ENCODE results near the gene COQ3. TPM values are rescaled to one million over a fixed set of nuclear protein-coding genes. Genes with fewer than 3 reads are reported as not detected.
A peak's percentile ranks its signal among the peaks of the same experiment; 100 is the strongest.
"Not testable (repeated sequence)": the region's sequence is repeated elsewhere in the genome, so short reads cannot be mapped to it uniquely, and the experiment has no call there.

COQ3 gene
- total RNA-seq, 2 donors from 2014 or later: 8.3 to 11.6 TPM

DNA sequence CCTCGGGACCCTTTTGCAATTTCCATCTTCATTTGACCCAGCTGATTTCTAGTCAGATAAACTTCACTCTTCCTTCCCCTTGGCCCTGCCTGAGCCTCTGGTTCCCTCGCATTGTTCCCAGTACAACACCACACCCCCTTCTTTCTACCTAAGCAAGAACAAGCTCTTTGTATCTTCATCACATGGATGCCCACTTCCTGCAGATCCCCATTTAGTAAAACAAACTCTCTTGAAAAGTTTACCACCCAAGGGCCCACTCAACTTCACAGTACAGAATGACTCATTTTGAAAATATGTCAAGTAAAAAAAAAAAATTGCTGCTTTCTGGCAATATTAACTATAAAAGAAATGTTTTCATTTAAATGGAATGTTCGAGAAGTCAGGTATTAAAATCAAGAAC is 49.7 kb downstream of the COQ3 start:
- intact Hi-C loops (cut with DNase I, micrococcal nuclease): no loop called here
- no peak for DNase-seq
- ATAC-seq: no peak

- intact Hi-C loops (cut with DNase I, micrococcal nuclease): no loop called here
- ATAC-seq: no peak
- no peak for DNase-seq
Measured at GRCh38 chr6:99341862-99342455, 52.0 kb downstream of the COQ3 start.

DNA sequence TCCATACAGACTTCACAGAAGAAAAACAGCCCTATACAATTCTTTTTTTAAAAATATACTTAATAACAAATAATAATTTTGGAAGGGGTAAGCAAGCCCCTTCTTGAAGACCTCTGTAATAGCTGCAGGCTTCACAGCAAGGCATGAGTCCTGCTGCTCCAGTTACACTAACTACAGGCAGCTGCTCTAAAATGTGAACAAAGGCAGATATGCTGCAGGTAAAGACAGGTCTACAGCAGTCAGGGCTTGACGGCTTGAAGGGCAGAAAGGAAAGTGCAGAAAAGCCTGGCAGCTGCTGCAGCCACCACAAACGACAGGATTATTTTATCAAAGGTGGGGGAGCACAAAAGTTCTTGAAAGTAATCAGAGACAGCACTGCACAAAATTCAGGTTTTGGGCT is 55.8 kb downstream of the COQ3 start:
- DNase-seq (no peak), ATAC-seq (no peak)
- intact Hi-C loops (cut with DNase I, micrococcal nuclease): no loop called here

GRCh38 chr6:99335298-99335697 is 58.7 kb downstream of the COQ3 start:
- ATAC-seq; DNase-seq; intact Hi-C loops (cut with DNase I, micrococcal nuclease): not testable (repeated sequence)

- intact Hi-C loops (cut with DNase I, micrococcal nuclease): no loop called here
- DNase-seq: no peak
- ATAC-seq: peak; percentile 71
Measured at GRCh38 chr6:99334526-99335127, 59.4 kb downstream of the COQ3 start.

GRCh38 chr6:99333068-99333467 is 60.9 kb downstream of the COQ3 start:
- ATAC-seq (no peak), DNase-seq (no peak)
- intact Hi-C loops (cut with DNase I, micrococcal nuclease): no loop called here

DNA sequence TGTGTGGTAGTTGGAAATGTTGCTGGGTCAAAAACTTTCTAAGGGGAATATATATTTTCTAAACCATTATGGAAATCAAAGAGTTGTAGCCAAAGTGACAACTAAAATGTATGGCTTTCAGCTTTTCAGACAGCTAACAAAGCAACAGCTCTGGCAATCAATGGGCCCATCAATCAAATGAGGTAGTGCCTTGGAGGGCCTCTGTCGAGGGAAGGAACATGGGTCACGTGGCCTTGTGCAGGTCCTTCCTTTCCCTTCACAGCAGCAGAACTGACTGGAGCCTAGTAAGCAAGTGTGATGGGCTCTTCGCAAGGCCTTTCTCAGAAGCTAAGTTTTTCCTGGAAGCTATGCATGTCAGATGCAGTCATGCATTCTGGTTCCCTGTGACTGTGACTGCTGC is 62.5 kb downstream of the COQ3 start:
- intact Hi-C loops (cut with DNase I, micrococcal nuclease): no loop called here

GRCh38 chr6:99330159-99330558 is 63.8 kb downstream of the COQ3 start:
- ATAC-seq (peak; percentile 70), DNase-seq (peak in 1 of 2 donors; percentile 57)
- intact Hi-C loops (cut with DNase I, micrococcal nuclease): no loop called here

More for the DNA sequence above, 62.5 kb downstream of the COQ3 start:
- ATAC-seq (no peak), DNase-seq (no peak)

GRCh38 chr6:99324996-99325395 is 69.0 kb downstream of the COQ3 start:
- intact Hi-C loops (cut with DNase I, micrococcal nuclease): no loop called here
- no peak for ATAC-seq

More at GRCh38 chr6:99324996-99325395, 69.0 kb downstream of the COQ3 start:
- DNase-seq: no peak

Other genes starting within 250 kb of the COQ3 start
- gene FAXC, start 44.5 kb downstream of the COQ3 start, total RNA-seq: 1 to 10 TPM in 1 of 2 donors, under 1 TPM in 1; 0.73 to 3.0 TPM
- gene PNISR, start 31.1 kb upstream of the COQ3 start, total RNA-seq: 10 to 100 TPM; 70.0 to 72.9 TPM
- gene USP45, start 121.2 kb upstream of the COQ3 start, total RNA-seq: 10 to 100 TPM; 12.2 to 13.5 TPM
- 10 to 100 TPM; 40.9 to 50.0 TPM for gene CCNC, start 174.5 kb upstream of the COQ3 start, total RNA-seq
- gene PRDM13, start 212.6 kb upstream of the COQ3 start, total RNA-seq: not detected

Data from left colon (tissue), 2 donors.